ENCODE measurements around the gene PSG7.

DNA sequence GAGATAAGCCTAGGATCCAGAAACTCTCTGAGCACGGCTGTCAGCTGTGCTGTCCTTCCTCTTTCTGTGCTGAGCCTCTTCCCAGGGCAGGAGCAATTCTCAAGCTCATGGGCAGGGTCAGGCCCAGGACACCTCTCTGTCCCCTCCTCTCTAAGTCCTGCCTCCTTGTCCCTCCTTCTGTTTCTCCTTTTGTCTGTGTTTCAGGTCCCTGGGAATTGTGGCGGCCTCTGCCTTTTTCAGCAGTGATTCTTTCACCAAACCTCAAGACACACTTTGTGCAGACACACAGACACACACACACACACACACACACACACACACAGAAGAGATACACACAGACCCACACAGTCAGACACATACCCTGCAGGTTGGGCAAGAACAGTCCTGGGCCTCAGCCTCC is 57.4 kb downstream of the PSG7 start, which contains the start of gene PSG1:
- TF ChIP-seq, protein P1, sequence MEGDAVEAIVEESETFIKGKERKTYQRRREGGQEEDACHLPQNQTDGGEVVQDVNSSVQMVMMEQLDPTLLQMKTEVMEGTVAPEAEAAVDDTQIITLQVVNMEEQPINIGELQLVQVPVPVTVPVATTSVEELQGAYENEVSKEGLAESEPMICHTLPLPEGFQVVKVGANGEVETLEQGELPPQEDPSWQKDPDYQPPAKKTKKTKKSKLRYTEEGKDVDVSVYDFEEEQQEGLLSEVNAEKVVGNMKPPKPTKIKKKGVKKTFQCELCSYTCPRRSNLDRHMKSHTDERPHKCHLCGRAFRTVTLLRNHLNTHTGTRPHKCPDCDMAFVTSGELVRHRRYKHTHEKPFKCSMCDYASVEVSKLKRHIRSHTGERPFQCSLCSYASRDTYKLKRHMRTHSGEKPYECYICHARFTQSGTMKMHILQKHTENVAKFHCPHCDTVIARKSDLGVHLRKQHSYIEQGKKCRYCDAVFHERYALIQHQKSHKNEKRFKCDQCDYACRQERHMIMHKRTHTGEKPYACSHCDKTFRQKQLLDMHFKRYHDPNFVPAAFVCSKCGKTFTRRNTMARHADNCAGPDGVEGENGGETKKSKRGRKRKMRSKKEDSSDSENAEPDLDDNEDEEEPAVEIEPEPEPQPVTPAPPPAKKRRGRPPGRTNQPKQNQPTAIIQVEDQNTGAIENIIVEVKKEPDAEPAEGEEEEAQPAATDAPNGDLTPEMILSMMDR (IDR thresholded peaks at IDR 0.05): no peak
- no peak for TF ChIP-seq POLR2A (IDR thresholded peaks at IDR 0.05)
- TF ChIP-seq EP300 (IDR thresholded peaks at IDR 0.05): no peak
- TF ChIP-seq POLR2AphosphoS5 (IDR thresholded peaks at IDR 0.05): no peak

All from suprapubic skin (tissue), 4 donors.